Middle frontal gyrus (tissue), 1 donor: ENCODE measurements around the gene SUSD4.
"Not testable (repeated sequence)": the region's sequence is repeated elsewhere in the genome, so short reads cannot be mapped to it uniquely, and the experiment has no call there.

Source experiments
- DNase-seq: peaks from one replicate; pipeline ENCODE4 v3.0.0-alpha.2; 2015; ENCODE audit warnings: low spot score; ENCODE audit errors: extremely low spot score

The SUSD4 gene

DNA sequence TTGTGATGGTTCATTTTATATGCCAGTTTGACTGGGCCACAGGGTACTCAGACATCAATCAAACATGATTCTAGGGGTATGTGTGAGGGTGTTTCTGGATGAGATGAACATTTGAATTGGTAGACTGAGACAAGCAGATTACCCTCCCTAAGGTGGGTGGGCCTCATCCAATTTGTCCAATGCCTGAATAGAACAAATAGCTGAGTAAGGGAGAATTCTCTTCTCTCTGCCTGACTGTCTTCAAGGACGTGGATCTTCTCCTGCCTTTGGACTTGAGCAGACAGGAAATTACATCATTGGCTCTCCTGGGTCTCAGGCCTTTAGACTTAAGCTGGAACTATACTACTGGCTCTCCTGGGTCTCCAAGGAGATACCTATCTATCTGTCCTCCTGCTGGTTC is 64.4 kb downstream of the SUSD4 start:
- no peak for DNase-seq

DNA sequence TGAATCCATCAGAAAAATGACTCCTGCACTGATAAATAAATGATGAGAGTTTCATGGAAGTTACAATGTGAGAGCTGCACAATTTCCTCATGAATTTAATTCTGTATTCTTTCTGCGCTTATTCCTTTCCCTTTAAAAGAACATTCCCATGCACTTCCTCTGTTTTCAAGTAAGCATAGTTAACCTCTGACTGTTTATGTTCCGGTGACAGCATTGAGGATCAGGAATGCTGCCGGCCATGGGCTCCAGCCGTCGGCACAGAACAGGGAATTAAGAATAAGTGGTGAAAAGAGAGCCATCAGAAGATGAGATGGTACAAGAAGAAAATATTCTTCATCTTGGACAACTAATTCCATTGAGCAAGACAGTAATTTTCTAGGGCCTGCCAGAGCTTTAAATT is 65.3 kb downstream of the SUSD4 start:
- no peak for DNase-seq

DNA sequence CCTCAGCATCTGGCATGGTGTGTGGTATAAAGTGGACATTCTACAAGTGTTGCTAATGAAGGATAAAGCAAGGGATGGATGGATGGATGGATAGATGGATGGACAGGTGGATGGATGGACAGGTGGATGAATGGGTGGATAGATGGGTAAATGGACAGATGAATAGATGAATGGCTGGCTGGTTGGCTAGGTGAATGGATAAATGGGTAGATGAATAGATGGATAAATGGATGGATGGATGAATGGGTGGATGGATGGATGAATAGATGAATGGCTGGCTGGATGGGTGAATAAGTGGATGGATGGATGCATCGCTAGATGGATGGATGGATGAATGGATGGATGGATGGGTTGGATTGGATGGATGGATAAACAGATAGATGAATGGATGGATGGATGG is 66.2 kb downstream of the SUSD4 start:
- no peak for DNase-seq

DNA sequence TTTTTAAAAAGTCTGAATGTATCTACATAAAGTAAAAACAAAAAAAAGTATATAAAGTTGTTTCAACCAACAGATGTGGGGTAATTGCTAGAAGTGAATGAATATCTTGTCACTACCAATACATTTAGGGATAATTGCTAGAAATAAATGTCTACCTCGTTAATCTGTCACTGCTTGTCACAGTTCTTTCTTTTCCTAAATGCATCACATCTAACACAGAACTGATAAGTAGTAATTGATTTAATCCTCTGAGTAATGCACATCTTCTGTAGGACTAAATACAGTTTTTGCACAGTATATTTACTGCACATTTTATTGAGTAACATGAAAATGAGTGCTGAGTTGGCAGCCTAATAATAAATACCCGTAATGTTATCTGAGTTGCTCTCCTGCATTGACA is 72.2 kb downstream of the SUSD4 start:
- no peak for DNase-seq

DNA sequence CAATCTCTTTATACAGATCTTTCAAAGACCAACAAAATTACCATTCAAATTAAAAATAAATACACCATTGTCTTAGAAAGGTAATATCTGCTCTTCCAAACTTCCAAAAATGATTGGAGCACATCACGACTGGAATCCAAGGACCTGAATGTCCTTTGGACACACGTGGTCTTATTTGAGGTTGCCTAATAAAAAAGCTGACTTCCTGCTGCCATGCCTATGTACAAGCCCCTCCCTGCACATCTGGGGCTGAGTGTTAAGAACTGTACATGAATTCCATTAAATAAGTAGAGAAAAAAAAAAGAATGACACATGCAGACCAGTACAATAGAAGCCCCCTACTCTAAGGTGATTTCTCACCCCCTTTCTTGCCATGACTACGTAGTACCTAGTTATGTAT is 73.6 kb downstream of the SUSD4 start:
- no peak for DNase-seq

DNA sequence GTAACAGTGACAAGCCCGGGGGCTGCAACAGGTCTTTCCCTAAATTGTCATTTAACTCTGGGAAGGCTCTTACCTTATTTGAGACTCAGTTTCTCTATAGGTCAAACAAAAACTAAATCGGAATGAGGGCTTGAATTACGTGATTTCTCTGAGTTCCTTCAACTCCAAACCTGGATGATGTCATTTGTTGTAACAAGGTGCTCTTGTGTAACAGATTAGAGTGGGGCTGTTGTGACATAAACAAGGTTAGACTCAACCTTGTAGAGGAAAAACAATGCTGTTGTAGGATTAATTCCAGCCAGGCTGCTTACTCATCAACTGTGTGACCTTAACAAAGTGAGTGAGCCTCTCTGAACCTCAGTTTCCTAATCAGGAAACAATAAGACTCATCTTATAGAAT is 74.4 kb downstream of the SUSD4 start:
- no peak for DNase-seq

DNA sequence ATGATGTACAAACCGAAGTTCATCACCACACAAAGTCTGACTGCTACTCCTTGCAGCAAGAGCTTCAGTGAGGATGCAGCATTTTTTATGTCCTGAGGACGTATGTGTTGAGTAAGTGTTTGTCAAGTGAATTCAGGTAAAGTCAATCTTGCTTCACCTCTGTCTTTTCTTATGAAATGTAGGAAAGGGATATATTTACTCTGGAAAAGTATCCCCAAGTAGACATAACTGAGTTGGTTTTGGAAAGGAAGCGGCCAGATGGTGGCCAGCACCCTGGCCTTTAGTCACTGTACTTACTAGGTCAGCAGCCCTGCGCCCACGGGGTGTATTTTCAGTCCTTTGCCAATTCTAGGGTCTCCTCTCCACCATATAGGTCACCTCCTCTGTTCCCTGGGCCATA is 75.2 kb downstream of the SUSD4 start:
- no peak for DNase-seq

DNA sequence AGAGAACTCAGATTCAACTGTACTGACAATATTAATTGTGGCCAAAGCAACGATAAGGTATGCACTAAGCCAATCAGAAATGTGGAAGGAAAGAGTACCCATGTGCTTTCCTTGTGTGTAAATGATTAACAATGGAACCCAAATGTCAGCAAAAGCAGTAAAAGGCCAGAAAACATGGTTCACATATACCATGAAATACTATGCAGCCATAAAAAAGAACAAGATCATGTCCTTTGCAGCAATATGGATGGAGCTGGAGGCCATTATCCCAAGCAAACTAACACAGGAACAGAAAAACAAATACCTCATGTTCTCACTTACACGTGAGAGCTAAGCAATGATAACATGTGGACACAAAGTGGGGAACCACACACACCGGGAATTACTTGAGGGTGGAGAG is 78.5 kb downstream of the SUSD4 start:
- no peak for DNase-seq

DNA sequence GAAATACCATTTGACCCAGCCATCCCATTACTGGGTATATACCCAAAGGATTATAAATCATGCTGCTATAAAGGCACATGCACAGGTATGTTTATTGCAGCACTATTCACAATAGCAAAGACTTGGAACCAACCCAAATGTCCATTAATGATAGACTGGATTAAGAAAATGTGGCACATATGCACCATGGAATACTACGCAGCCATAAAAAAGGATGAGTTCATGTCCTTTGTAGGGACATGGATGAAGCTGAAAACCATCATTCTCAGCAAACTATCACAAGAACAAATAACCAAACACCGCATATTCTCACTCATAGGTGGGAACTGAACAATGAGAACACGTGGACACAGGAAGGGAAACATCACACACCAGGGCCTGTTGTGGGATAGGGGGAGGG is 80.3 kb downstream of the SUSD4 start:
- not testable (repeated sequence) for DNase-seq

DNA sequence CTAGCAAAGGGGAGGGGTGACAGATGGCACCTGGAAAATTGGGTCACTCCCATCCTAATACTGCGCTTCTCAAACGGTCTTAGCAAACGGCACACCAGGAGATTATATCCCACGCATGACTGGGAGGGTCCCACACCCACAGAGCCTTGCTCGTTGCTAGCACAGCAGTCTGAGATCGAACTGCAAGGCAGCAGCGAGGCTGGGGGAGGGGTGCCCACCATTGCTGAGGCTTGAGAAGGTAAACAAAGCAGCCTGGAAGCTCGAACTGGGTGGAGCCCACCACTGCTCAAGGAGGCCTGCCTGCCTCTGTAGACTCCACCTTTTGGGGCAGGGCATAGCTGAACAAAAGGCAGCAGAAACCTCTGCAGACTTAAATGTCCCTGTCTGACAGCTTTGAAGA is 85.7 kb downstream of the SUSD4 start:
- not testable (repeated sequence) for DNase-seq

DNA sequence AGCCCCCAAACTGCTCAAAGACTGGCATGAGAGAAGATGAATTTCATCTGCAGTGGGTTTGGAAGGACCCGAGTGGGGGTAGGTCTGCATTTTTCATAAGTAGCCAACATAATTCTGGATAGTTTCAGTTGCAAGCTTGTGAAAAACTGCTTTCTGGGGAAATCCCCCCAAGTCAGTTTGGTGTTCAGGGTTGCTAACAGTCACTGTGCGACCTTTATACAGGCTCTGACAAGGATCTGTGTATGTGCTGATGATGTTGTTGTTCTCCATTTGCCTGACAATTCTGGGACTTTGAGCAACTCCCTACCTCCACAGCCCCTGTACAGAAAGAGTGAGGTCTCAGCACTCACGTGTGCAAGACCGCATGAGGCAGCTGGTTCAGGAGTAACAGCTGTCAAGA is 87.9 kb downstream of the SUSD4 start:
- no peak for DNase-seq

DNA sequence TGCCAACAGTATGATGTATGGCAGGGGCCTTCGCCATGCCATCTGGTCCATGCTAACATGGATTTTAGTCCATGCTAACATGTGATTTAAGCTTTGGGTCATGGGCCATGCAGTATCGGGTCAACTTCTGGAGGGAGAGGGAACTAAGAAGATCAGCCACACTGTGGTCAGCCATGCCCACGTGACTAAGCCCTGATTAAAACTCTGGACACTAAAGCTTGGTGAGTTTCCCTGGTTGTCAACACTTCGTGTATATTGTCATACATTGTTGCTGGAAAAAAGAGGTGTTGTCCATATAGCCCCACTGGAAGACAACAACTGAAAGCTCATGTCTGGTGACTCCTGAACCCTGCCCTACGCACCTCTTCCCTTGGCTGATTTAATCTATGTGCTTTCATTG is 90.5 kb downstream of the SUSD4 start:
- DNase-seq, result no peak

DNA sequence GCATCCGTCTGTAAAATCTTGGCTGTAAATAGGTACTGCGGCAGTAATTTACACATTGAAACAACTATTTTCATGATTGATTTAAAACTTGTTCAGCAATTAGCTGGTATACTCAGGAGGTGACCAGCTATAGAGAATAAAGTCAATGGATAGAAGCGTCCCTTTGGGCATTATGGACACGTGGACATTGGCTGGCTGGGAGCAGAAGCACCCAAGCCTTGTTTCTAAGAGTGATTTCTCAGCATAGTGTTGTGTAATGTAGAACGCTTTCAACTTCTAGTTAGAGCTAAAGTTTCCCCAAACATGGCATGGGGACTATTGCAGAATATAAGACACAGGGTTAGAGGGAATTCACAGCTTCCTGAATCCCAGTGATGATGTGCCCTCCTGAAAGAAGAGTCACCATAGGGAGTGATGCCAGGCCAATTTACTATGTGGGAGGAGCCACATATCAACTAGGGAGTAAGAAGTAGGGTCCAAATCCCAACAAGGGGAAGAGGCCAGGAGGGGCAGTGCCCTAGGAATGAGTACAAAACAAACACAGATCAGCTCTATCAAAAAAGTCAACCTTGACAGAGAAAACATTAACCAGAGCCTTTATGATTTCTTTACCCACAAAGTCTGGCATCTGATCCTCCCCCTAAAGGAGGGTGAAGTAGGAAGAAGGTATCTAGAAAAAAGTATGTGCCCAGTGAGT is 92.7 kb downstream of the SUSD4 start:
- DNase-seq, result no peak

DNA sequence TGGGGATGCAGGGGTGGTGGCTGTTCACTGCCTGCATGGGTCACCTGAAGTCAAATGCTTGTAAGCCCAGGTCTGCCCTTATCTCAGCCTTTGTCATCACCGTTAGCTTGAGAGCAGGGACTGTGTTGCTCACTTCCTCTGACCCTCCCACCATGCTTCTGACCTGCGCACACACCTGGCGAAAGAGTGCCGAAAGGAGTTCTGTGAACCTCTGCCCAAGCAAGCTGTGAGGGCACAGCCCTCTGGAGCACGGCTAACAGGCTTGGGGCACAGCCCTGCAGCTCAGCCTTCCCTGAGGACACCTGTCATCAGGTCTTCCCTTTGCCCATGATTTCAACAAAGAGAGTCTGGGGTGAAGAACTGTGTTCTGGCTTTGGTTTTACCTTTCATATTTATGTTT is 93.8 kb downstream of the SUSD4 start:
- no peak for DNase-seq

DNA sequence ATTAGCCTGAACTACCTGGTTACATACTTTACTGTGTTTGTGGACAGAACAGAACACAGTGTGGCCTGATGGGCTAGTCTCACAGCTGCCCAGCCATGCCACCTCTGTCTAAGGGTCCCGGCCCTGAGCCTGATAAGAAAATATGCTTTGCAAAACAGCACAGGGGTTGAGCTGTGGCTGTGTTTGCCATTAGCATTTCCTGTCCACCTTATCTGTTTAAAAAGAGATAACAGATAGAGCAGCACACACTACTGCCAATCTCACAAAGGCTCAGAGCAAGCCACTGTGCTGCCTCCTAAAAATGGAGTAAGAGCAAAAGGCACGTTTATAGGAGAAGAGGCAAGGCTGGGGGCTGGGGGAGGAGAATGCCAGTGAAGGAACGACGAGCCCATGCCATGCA is 95.0 kb downstream of the SUSD4 start:
- no peak for DNase-seq

DNA sequence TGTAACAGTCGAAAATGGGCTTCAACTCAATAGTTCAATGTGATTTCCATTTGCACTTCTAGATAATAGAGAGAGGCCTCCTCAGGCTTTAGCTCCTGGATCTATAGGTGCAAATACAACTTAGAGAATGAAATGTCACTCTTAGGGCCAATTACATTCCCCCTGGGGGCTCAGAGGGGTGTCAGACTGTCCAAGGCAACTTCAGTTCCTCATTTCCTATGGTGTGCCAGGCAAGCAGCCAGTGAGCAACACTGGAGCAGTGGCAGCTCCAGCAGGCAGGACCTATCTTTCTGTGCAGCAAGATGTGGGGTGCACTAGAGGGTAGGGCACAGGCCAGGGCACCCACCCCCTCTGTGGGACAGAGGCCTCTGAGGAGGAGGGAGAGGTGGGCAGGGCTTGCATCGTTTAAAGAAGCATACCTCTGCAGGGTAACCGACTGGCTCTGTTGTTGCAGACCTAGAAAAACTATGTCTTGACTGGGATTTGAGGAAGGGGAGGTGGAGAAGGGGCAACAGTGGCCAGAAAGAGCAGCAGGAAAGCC is 97.3 kb downstream of the SUSD4 start:
- no peak for DNase-seq

DNA sequence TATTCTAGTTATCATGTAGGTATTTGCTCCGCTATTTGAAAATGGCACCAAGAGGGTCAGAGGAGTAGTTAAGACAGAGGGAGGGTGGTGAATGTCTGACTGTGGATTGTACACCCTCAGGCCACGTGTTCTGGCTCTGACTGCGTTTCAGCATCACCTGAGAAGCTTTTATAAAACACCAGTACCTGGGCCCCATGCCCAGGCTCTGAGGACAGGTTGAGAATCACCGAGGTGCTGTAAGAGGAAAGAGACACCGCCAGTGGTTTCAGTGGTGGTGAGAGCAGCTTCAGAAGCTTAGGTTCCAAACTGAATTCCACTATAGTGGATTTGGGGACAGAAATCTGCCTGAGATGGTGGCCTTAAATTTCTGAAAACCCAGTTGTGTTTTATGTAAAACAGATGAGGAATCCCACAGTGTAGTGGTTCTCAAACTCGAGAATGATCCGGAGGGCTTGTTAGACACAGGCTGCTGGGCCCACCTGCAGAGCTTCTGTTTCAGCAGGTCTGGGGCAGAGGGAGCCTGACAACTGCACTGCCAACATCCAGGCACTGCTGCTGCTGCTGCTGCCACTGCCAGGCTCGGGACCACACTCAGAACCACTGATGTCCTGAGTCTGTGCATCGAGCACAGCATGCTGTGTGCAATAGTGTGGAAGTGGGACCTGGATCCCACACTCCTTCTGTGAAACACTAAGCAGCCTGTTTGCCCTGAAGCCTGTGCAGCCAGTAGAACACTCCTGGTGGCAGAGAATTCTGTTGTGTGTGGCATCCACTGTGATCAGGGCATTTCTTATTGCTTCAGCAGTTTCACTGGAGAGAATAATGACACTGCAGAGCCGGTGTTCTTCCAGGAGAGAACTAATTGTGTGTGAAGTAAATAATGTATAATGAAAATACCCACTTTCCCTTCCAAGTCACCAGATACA is 98.7 kb downstream of the SUSD4 start:
- no peak for DNase-seq

DNA sequence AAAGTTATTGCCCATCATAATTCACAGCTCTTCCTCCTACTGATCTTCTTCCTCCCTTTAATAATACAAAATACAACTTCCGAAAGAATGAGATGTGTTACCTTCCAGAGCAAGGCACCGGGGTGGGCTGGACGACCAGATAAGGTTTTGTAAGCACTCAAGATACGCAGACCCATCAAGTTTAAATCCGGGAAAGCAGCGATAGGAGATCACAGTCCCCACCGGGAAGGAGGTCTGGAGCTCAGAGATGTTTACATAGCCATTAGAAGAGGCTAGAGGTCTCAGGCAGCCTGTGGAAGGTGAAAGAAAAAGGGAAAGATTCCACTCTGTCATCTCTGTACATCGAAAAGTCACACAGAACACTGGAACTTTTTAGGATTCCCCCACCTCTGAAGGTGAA is 99.4 kb downstream of the SUSD4 start:
- no peak for DNase-seq

DNA sequence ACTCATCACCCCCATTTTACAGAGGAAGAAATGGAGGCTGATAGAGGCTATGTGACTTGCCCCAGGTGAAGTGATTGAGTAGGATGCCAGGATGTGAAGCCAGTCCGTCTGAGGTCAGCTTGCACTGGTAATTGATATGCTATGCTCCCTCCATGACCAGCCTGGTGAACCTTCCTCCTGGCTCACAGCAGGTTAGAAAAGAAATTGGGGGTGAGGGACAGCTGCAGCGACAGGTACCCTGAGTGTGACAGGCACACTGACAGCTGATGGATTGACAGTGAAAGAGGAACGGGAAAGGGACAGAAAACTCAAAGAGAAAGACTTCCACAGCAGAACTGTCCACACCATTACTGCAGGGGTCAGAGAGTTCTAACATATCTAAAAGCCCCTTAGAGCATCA is 102.1 kb downstream of the SUSD4 start:
- DNase-seq, result no peak

DNA sequence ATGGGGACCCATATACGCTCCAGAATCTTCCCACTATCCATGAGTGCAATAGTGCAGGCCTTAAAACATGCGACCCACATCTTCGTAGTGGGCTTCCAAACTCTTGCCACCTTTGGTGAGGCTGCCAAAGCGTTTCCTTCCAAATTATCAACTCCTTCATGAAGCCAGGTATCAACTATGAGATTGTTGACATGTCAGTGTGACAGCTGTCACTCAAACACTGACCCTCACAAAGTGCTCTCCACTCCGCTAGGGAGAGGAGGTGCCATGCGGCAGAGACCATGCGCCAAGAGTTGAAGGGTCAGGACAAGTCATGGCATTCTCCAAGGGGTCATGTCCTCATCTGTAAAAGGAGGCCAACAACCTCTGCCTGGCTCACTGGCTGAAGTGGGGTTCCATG is 103.3 kb downstream of the SUSD4 start:
- no peak for DNase-seq

DNA sequence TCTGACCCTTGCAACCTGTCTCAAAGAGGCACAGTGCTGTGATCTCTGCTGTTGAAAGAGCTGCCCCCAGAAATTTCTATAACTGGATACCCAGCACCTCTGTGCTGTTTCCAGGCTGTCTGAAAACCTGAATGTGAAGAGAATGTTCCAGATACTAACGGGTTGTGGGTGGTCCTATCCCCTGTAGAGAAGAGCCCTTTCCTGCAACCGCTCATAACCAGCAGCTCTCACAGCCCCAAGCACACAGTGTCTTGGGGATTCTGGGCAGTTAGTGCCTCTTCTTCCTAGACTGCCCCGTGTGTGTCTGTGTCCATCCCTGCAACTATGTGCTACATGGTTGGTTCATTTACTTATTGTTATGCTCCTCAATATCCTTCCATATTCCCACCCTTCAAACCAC is 104.5 kb downstream of the SUSD4 start:
- DNase-seq, result no peak

DNA sequence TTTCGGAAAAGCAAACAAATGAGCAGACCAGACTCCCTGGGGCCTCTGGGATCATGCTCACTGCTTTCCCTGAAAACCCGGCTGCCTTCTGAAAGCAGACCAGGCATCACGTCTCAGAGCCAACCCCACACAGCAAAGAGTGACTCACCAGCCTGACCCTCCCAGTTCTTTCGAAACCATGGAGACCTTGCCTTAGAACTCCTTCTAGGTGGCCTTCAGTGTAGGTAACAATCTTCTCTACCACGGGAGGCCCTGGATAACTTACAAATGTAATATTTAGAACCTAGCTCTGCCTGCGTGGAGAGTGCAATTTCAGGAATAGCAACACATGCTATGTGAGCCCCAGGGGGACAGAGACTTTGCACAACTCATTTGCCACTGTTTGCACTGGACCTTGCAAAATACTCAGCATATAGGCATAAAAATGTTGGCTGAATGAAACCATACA is 105.2 kb downstream of the SUSD4 start:
- DNase-seq, result no peak
